Fibroblast of lung (primary cell): ENCODE data around the gene NUDT15.

Experiments used
- CTCF ChIP-seq, 2 donors: IDR thresholded peaks in 1 of 2; conservative IDR thresholded peaks in 1 of 2; 1 replicate in 1 of 2; 2 replicates in 1 of 2; pipeline ENCODE4 v1.5.1; 2011 to 2012; ENCODE audit warnings: low read length in 2 of 2, control low read depth in 1 of 2, inconsistent platforms in 1 of 2, low read depth in 1 of 2, mild to moderate bottlenecking in 1 of 2
- EZH2 ChIP-seq: IDR thresholded peaks from 2 replicates; pipeline ENCODE4 v1.5.1; 2012; ENCODE audit warnings: low read length, control low read depth, mild to moderate bottlenecking; ENCODE audit errors: missing control alignments

DNA sequence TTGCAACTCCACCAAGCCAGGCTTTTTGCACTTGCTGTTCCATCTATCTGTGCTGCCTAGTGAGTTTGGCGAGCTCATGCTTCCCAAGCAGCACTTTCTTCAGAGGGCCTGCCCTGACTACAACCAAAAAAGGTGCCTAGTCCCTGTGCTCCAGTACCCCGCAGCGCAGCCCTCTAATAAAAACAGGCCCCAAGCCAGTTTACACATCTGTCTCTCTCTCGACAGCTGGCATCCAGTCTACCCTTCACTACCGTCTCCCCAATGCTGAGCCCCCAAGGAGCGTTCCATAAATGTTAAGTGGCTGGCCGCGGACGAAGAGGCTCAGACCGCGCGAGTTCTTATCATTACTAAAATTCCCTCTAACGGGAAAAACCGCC, 56.9 kb downstream of the NUDT15 start:
- TF ChIP-seq EZH2 (no peak), CTCF (conservative IDR thresholded peaks at IDR 0.05 in 1 of 2, IDR thresholded peaks at IDR 0.05 in 1 of 2; ENCODE audit: low read depth in 1 of 2, low read length in 2 of 2) (no peak)
